Adrenal gland (tissue), 12 donors: ENCODE results near the gene ADAMTS18. TPM values are rescaled to one million over a fixed set of nuclear protein-coding genes. Genes with fewer than 3 reads are reported as not detected.

ENCODE experiments used
- DNase-seq, 7 donors: peaks; one replicate each; pipeline ENCODE4 v3.0.0-alpha.2; 2019 to 2020
- H3K27ac ChIP-seq, 5 donors: fragments of 200-600 bp; sonication (generic) in 4 of 5; 1 replicate in 3 of 5; 2 replicates in 2 of 5; pipeline versions ENCODE4 v1.5.1 to v1.8.0; 2016 to 2020; ENCODE audit warnings: mild to moderate bottlenecking in 1 of 5
- H3K27me3 ChIP-seq: fragments of 200-600 bp; 2 replicates; pipeline ENCODE4 v1.8.0; 2021
- H3K36me3 ChIP-seq, 2 donors: fragments of 200-600 bp; replicated peaks in 1 of 2; 1 replicate in 1 of 2; 2 replicates in 1 of 2; pipeline versions ENCODE4 v1.5.1 to v1.8.0; 2018 to 2022
- H3K4me1 ChIP-seq, 2 donors: fragments of 200-600 bp; replicated peaks in 1 of 2; 1 replicate in 1 of 2; 2 replicates in 1 of 2; pipeline versions ENCODE4 v1.5.1 to v1.8.0; 2018 to 2021
- H3K4me3 ChIP-seq, 4 donors: fragments of 200-600 bp; sonication (generic) in 3 of 4; one replicate each; pipeline ENCODE4 v1.5.1; 2016 to 2018
- H3K9me3 ChIP-seq, 3 donors: fragments of 200-600 bp; sonication (generic) in 1 of 3; replicated peaks in 1 of 3; 1 replicate in 2 of 3; 2 replicates in 1 of 3; pipeline versions ENCODE4 v1.5.1 to v1.8.0; 2016 to 2021
- POLR2A ChIP-seq, 2 donors: fragments of 450-650 bp; IDR thresholded peaks; one replicate each; pipeline ENCODE4 v1.6.1; 2017; ENCODE audit warnings: antibody characterized with exemption in 2 of 2, mild to moderate bottlenecking in 2 of 2, moderate library complexity in 1 of 2
- WGBS, 4 donors: extraction: QIAGEN DNeasy Blood & Tissue Kit in 2 of 4; methylation state at CpG; one replicate each; pipeline versions ENCODE4 v1.1.5 to v1.1.7; 2013 to 2017; 5-methylcytosine and 5-hydroxymethylcytosine counted together
- intact Hi-C, 2 donors: fragments of 100-400 bp; cut with DNase I; formaldehyde crosslinking; loops; one replicate each; pipeline versions ENCODE4 v1.14.1 to v1.15.0; 2022 to 2023
- polyA plus RNA-seq, 3 donors: library from polyadenylated mRNA; stranded (reverse); fragments of 200-250 nt in 2 of 3; fragments of 350-450 nt in 1 of 3; fragmentation: Illumina TruSeq in 1 of 3; extraction: RNeasy Lipid Tissue Mini Kit (QIAGEN cat#74804) in 1 of 3; gene quantifications; one replicate each; pipeline ENCODE4 v1.2.3, GENCODE V29; 2013 to 2014
- total RNA-seq, 9 donors: library from RNA; depleted of rRNA in 4 of 9; stranded (reverse); fragments of >200 nt in 4 of 9; fragments of 120-200 nt in 1 of 9; fragmentation: NEBNext Ultra II Directional in 1 of 9; extraction: Animal tissue kit (Norgen Biotek cat#: 25700) in 1 of 9; gene quantifications; one replicate each; pipeline versions ENCODE4 v1.1.0 to v1.2.4, GENCODE V29; 2013 to 2023
- TF ChIP-seq, protein P1 (sequence below), 6 experiments: fragments of 450-650 bp in 4 of 6; fragments of 200-600 bp in 2 of 6; sonication (generic) in 1 of 6; IDR thresholded peaks; 1 replicate in 5 of 6; 2 replicates in 1 of 6; pipeline versions ENCODE4 v1.5.1 to v1.8.0; 2016 to 2021; ENCODE audit warnings: antibody characterized with exemption in 6 of 6, mild to moderate bottlenecking in 2 of 6, moderate library complexity in 1 of 6
- donor health status: healthy with polysubstance abuse.
- donor health status: Bipolar disorder and iron deficiency.
- donor health status: DM: yes; HTN: yes; CAD: no.
- donor health status: DM: no; HTN: no; CAD: no.
- donor health status: DM: no; HTN: no; CAD: no.
- donor health status: DM: yes; HTN: yes; CAD: no.

The ADAMTS18 gene
- total and polyA plus RNA-seq, 12 donors = 0.10 to 0.32 (median 0.11) TPM; not detected in 9

DNA sequence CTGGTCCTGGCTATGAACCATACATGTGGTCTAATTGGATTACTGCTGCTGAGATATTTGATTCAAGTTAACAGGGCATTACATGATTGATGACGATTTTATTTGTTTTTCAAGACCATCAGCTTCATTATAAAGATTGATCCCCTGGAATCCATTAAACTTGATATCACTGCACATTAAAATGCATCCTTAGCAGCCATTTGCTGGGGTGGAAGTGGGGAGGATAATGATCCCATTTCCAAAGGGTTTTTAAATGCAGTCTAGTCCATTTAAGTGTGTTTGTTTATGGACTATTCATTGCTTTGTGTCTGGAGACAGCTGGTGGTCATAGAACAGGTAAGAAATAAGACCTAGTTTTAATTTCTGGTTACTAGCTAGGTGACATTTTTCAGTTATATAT lies 40.9 kb downstream of the ADAMTS18 start:
- WGBS, 4 donors = 38 to 52% (median 48%) methylated on average over 1 of the region's 1 CpG
- intact Hi-C loops = no loop called here

DNA sequence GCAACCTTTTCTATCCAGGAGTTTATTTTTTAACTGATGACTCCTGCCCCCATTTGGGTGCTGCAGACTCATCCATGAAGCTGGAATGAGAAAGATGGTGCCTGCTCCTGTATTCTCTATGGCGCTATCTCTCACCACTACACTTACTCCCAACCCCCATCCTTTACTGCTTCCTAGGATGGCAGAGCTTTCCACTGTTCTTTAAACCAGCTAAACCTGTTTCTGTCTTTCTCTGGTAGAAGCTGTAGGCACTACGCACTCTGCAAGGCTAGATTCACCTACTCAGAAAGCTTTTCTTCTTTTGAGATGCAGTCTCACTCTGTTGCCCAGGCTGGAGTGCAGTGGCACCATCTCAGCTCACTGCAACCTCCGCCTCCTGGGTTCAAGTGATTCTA lies 47.0 kb downstream of the ADAMTS18 start:
- Histone ChIP-seq H3K27ac (no peak overlapping the region), H3K9me3 (no peaks in the 10 kb centered on the region), H3K4me1 (no peaks in the 10 kb centered on the region), H3K4me3 (no peak overlapping the region), H3K27me3 (no peaks in the 10 kb centered on the region), H3K36me3 (no peaks in the 10 kb centered on the region)
- 74 to 87% (median 81%) methylated on average over 3 of the region's 3 CpGs for WGBS, 4 donors
- no peak for TF ChIP-seq POLR2A (IDR thresholded peaks at IDR 0.05)
- TF ChIP-seq, protein P1, sequence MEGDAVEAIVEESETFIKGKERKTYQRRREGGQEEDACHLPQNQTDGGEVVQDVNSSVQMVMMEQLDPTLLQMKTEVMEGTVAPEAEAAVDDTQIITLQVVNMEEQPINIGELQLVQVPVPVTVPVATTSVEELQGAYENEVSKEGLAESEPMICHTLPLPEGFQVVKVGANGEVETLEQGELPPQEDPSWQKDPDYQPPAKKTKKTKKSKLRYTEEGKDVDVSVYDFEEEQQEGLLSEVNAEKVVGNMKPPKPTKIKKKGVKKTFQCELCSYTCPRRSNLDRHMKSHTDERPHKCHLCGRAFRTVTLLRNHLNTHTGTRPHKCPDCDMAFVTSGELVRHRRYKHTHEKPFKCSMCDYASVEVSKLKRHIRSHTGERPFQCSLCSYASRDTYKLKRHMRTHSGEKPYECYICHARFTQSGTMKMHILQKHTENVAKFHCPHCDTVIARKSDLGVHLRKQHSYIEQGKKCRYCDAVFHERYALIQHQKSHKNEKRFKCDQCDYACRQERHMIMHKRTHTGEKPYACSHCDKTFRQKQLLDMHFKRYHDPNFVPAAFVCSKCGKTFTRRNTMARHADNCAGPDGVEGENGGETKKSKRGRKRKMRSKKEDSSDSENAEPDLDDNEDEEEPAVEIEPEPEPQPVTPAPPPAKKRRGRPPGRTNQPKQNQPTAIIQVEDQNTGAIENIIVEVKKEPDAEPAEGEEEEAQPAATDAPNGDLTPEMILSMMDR (IDR thresholded peaks at IDR 0.05) = no peak
- intact Hi-C loops = no loop called here
- no peak for DNase-seq

More for the DNA sequence above, 40.9 kb downstream of the ADAMTS18 start:
- H3K4me1 ChIP-seq = no peaks in the 10 kb centered on the region
- no peak overlapping the region for H3K27ac ChIP-seq
- H3K36me3 ChIP-seq = no peaks in the 10 kb centered on the region
- no peaks in the 10 kb centered on the region for H3K27me3 ChIP-seq
- no peaks in the 10 kb centered on the region for H3K9me3 ChIP-seq
- DNase-seq = no peak
- no peak for TF ChIP-seq POLR2A (IDR thresholded peaks at IDR 0.05)
- TF ChIP-seq, protein P1 (IDR thresholded peaks at IDR 0.05) = no peak
- H3K4me3 ChIP-seq = no peak overlapping the region

DNA sequence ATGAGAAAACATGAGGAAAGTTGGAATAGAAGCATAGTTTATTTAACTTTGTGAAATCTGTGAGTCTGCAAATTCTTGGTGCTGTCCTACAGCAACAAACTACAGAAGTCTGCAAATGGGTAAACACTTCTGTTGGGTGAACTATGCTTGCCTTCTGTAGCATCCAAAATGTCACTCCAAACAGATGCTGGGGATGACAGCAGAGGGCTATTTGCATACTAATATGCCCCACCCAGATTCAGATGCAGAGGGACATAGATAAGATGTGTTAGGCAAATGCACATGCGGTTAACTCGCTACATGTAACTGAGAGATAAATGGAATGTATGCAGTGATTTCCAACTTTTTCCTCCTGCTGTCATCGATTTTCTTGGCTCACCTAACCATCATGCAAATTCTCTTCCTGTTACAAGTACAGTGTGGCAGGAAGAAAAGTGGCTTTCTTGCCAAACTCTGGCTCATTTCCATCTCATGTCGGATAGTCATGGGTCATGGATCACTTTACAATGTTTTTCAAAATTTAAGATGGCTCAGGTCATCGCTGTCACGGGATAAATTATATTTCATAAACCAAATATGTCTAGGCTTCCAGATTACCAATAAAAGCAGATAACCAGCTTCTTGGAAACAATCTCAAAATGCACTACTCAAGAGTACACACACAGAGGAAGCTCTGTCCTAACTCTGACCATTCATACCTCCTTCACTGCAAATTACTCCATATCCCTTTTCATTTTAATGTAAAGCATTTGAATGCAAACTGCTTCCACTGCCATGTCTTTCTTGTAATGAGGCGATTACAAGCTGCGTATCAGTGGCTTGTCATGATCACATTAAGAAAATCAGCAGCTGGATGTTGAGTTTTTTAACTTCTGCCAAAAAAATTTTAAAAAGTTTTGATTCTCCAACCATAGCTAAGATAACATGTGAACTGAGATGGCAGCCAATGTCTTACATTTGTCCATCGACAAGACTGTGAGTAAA lies 47.7 kb downstream of the ADAMTS18 start:
- no peaks in the 10 kb centered on the region for H3K9me3 ChIP-seq
- no peak for DNase-seq
- no peak for TF ChIP-seq POLR2A (IDR thresholded peaks at IDR 0.05)

DNA sequence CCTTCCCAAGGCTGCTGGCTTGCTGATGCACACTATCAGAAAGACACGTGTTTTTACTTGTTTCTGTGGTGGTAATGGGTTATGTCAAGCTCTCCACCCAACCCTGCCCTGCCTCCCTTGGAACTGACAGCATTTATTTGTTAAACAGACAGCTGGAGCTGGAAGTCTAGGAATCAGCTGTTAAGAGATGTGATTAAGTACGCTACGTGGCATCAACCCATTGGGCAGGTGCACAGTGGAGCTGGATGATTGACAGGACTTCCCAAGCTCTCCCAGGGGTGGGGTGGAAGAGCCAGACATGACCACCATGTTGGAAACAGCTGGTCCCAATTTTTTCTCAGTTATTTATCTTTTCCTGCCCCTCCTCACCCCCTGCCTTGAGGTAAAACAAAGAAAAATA lies 49.4 kb downstream of the ADAMTS18 start:
- no peaks in the 10 kb centered on the region for H3K9me3 ChIP-seq
- no peaks in the 10 kb centered on the region for H3K36me3 ChIP-seq
- H3K4me3 ChIP-seq = no peak overlapping the region
- H3K27ac ChIP-seq = no peak overlapping the region
- TF ChIP-seq, protein P1 (IDR thresholded peaks at IDR 0.05) = no peak
- no peak for TF ChIP-seq POLR2A (IDR thresholded peaks at IDR 0.05)
- no peaks in the 10 kb centered on the region for H3K4me1 ChIP-seq
- WGBS, 4 donors = 59 to 62% (median 60%) methylated on average over 3 of the region's 3 CpGs
- no peak for DNase-seq
- intact Hi-C loops = no loop called here
- no peaks in the 10 kb centered on the region for H3K27me3 ChIP-seq

More for the DNA sequence above, 47.7 kb downstream of the ADAMTS18 start:
- 51 to 68% (median 63%) methylated on average over 9 of the region's 9 CpGs for WGBS, 4 donors
- Histone ChIP-seq H3K4me3 (no peak overlapping the region), H3K27ac (no peak overlapping the region), H3K4me1 (no peaks in the 10 kb centered on the region), H3K27me3 (no peaks in the 10 kb centered on the region), H3K36me3 (no peaks in the 10 kb centered on the region)
- intact Hi-C loops = no loop called here
